ENCODE data around the gene DSEL.

The DSEL gene

GRCh38 chr18:67500522-67501205 lies 15.9 kb downstream of the DSEL start:
- no peak for DNase-seq (ENCODE audit: low read depth in 2 of 2)

GRCh38 chr18:67496469-67496868 lies 20.1 kb downstream of the DSEL start:
- DNase-seq (ENCODE audit: low read depth in 2 of 2): no peak

GRCh38 chr18:67486534-67486933 lies 30.0 kb downstream of the DSEL start:
- no peak for DNase-seq (ENCODE audit: low read depth in 2 of 2)

- DNase-seq (ENCODE audit: low read depth in 2 of 2): no peak
Measured at GRCh38 chr18:67485655-67486054, 30.9 kb downstream of the DSEL start.

- no peak for DNase-seq (ENCODE audit: low read depth in 2 of 2)
Measured at GRCh38 chr18:67484458-67484857, 32.1 kb downstream of the DSEL start.

- no peak for DNase-seq (ENCODE audit: low read depth in 2 of 2)
Measured at GRCh38 chr18:67483952-67484351, 32.6 kb downstream of the DSEL start.

GRCh38 chr18:67483237-67483636 lies 33.3 kb downstream of the DSEL start:
- no peak for DNase-seq (ENCODE audit: low read depth in 2 of 2)

GRCh38 chr18:67478249-67478648 lies 38.3 kb downstream of the DSEL start:
- no peak for DNase-seq (ENCODE audit: low read depth in 2 of 2)

GRCh38 chr18:67477522-67477921 lies 39.0 kb downstream of the DSEL start:
- no peak for DNase-seq (ENCODE audit: low read depth in 2 of 2)

GRCh38 chr18:67476585-67476984 lies 39.9 kb downstream of the DSEL start:
- no peak for DNase-seq (ENCODE audit: low read depth in 2 of 2)

- no peak for DNase-seq (ENCODE audit: low read depth in 2 of 2)
Measured at GRCh38 chr18:67475673-67476072, 40.8 kb downstream of the DSEL start.

- DNase-seq (ENCODE audit: low read depth in 2 of 2): no peak
Measured at GRCh38 chr18:67468038-67468437, 48.5 kb downstream of the DSEL start.

- no peak for DNase-seq (ENCODE audit: low read depth in 2 of 2)
Measured at GRCh38 chr18:67467188-67467587, 49.3 kb downstream of the DSEL start.

- no peak for DNase-seq (ENCODE audit: low read depth in 2 of 2)
Measured at GRCh38 chr18:67464499-67464898, 52.0 kb downstream of the DSEL start.

GRCh38 chr18:67463829-67464228 lies 52.7 kb downstream of the DSEL start:
- DNase-seq (ENCODE audit: low read depth in 2 of 2): no peak

- DNase-seq (ENCODE audit: low read depth in 2 of 2): no peak
Measured at GRCh38 chr18:67456711-67457110, 59.8 kb downstream of the DSEL start.
